MCF 10A (cell line): ENCODE results near the gene IKBKE. TPM values are rescaled to one million over a fixed set of nuclear protein-coding genes. Genes with fewer than 3 reads are reported as not detected.
A peak's percentile ranks its signal among the peaks of the same experiment; 100 is the strongest.

Experiments used
- BruUV-seq: library from RNA; stranded (reverse); fragments of 400-500 nt; replicated peaks from 2 replicates; lab custom pipeline; 2021; lab: Mats Ljungman, UMichigan
- CTCF ChIA-PET: fragments of 300-600 bp; sonication (Branson Sonifier 250); formaldehyde crosslinking; extraction: SDS; loops from one replicate; lab custom pipeline; 2021; ENCODE audit warnings: antibody characterized with exemption, inconsistent platforms; lab: Yijun Ruan, JAX
- POLR2A ChIA-PET: fragments of 300-600, 350-650 bp; sonication (Branson Sonifier 250); formaldehyde crosslinking; extraction: SDS; loops from one replicate; lab custom pipeline; 2020; ENCODE audit warnings: antibody characterized with exemption, inconsistent platforms; lab: Yijun Ruan, JAX
- DNase-seq: peaks from one replicate; pipeline ENCODE4 v3.0.0-alpha.2; 2018; ENCODE audit not compliant: unreplicated experiment
- H3K27ac Mint-ChIP-seq: one replicate; pipeline ENCODE4 v1.8.0; 2022; ENCODE audit warnings: mild to moderate bottlenecking, low read depth, mixed read lengths; ENCODE audit not compliant: unreplicated experiment
- H3K27me3 Mint-ChIP-seq: one replicate; pipeline ENCODE4 v1.8.0; 2022; ENCODE audit warnings: mixed read lengths; ENCODE audit not compliant: insufficient read depth, unreplicated experiment
- H3K36me3 Mint-ChIP-seq: one replicate; pipeline ENCODE4 v1.8.0; 2022; ENCODE audit warnings: mild to moderate bottlenecking, moderate library complexity, mixed read lengths; ENCODE audit not compliant: insufficient read depth, unreplicated experiment
- H3K4me1 Mint-ChIP-seq: one replicate; pipeline ENCODE4 v1.8.0; 2022; ENCODE audit warnings: mixed read lengths; ENCODE audit not compliant: insufficient read depth, unreplicated experiment
- H3K4me3 Mint-ChIP-seq: one replicate; pipeline ENCODE4 v1.8.0; 2022; ENCODE audit warnings: mild to moderate bottlenecking, moderate library complexity, mixed read lengths; ENCODE audit not compliant: unreplicated experiment
- H3K9me3 Mint-ChIP-seq: one replicate; pipeline ENCODE4 v1.8.0; 2022; ENCODE audit warnings: mixed read lengths; ENCODE audit not compliant: unreplicated experiment
- CTCF ChIP-seq: fragments of 200-600 bp; IDR thresholded peaks from one replicate; pipeline ENCODE4 v1.8.0; 2022; ENCODE audit warnings: antibody characterized with exemption, mild to moderate bottlenecking; ENCODE audit not compliant: unreplicated experiment
- intact Hi-C: fragments of 100-400 bp; cut with micrococcal nuclease; formaldehyde crosslinking; loops from 2 replicates; pipeline ENCODE4 v1.14.1; 2022
- total RNA-seq: library from RNA; stranded (reverse); gene quantifications from 2 replicates; pipeline ENCODE4 v1.2.3, GENCODE V29; 2022

The IKBKE gene
- total RNA-seq, 1 experiment from 2014 or later: 12.1 TPM

- no peak overlapping the region for H3K4me3 Mint-ChIP-seq
- intact Hi-C loops: no loop called here
- no peaks in the 10 kb centered on the region for H3K9me3 Mint-ChIP-seq
- no peak overlapping the region for H3K27ac Mint-ChIP-seq
- no peak for DNase-seq
- no peaks in the 10 kb centered on the region for H3K27me3 Mint-ChIP-seq
- TF ChIP-seq CTCF: no peak
- ChIA-PET POLR2A (interaction anchor here (0.5 to 1.1 kb wide), 2 partner anchors 9 to 88 kb away, joined by 3 to 6 read pairs; no protein-coding TSS in a partner anchor), CTCF (interaction anchor here (0.6 to 3.4 kb wide), 5 partner anchors 9 to 52 kb away, joined by 3 to 13 read pairs (median 3); no protein-coding TSS in a partner anchor)
- H3K4me1 Mint-ChIP-seq: peaks cover 30% of the 10 kb centered on the region
- peaks cover 54% of the 10 kb centered on the region for H3K36me3 Mint-ChIP-seq
- BruUV-seq: no TSS peak
These were observed 43.0 kb upstream of the IKBKE start for GRCh38 chr1:206427291-206427690.

- H3K27ac Mint-ChIP-seq: peak overlapping the region; percentile 90
- CTCF ChIA-PET: interaction anchor here (0.6 to 1.4 kb wide), 2 partner anchors 33 to 581 kb away, joined by 3 to 4 read pairs; no protein-coding TSS in a partner anchor
- intact Hi-C loops: no loop called here
- H3K4me1 Mint-ChIP-seq: peaks cover 30% of the 10 kb centered on the region
- BruUV-seq: no TSS peak
- no peak for TF ChIP-seq CTCF
- DNase-seq: no peak
- H3K27me3 Mint-ChIP-seq: no peaks in the 10 kb centered on the region
- peaks cover 56% of the 10 kb centered on the region for H3K36me3 Mint-ChIP-seq
- POLR2A ChIA-PET: interaction anchor here (1.4 to 3.6 kb wide), 2 partner anchors 10 to 251 kb away, joined by 3 to 26 read pairs; no protein-coding TSS in a partner anchor
- H3K9me3 Mint-ChIP-seq: no peaks in the 10 kb centered on the region
- no peak overlapping the region for H3K4me3 Mint-ChIP-seq
These were observed 40.9 kb upstream of the IKBKE start for GRCh38 chr1:206429421-206429820.

- peak overlapping the region; percentile 90 for H3K27ac Mint-ChIP-seq
- ChIA-PET POLR2A (interaction anchor here (0.6 to 3.6 kb wide), 10 partner anchors 11 to 615 kb away, joined by 3 to 26 read pairs (median 4); partner anchors contain the start of gene IKBKE), CTCF (interaction anchor here (0.6 to 2.2 kb wide), 12 partner anchors 8 to 582 kb away, joined by 3 to 15 read pairs (median 4); partner anchors contain the start of gene IKBKE)
- no peak overlapping the region for H3K4me3 Mint-ChIP-seq
- H3K27me3 Mint-ChIP-seq: no peaks in the 10 kb centered on the region
- BruUV-seq: no TSS peak
- H3K36me3 Mint-ChIP-seq: peaks cover 60% of the 10 kb centered on the region
- H3K4me1 Mint-ChIP-seq: peaks cover 30% of the 10 kb centered on the region
- TF ChIP-seq CTCF: peak; percentile 12
- intact Hi-C loops: no loop called here
- DNase-seq: peak; percentile 83
- no peaks in the 10 kb centered on the region for H3K9me3 Mint-ChIP-seq
These were observed 40.0 kb upstream of the IKBKE start for GRCh38 chr1:206430031-206430983.

GRCh38 chr1:206435445-206435844 lies 34.8 kb upstream of the IKBKE start:
- CTCF ChIA-PET: interaction anchor here (0.6 to 0.9 kb wide), 3 partner anchors 8 to 296 kb away, joined by 3 to 5 read pairs (median 3); no protein-coding TSS in a partner anchor
- TF ChIP-seq CTCF: no peak
- intact Hi-C loops: no loop called here
- Mint-ChIP-seq H3K27ac (no peak overlapping the region), H3K4me3 (no peak overlapping the region), H3K4me1 (peaks cover 15% of the 10 kb centered on the region), H3K27me3 (no peaks in the 10 kb centered on the region), H3K9me3 (no peaks in the 10 kb centered on the region), H3K36me3 (peaks cover 82% of the 10 kb centered on the region)
- BruUV-seq: no TSS peak
- DNase-seq: no peak
- POLR2A ChIA-PET: interaction anchor here (0.7 to 0.8 kb wide), 2 partner anchors 9 to 14 kb away, joined by 3 to 4 read pairs; no protein-coding TSS in a partner anchor
